T47D (cell line): ENCODE data around the gene SUFU.
A peak's percentile ranks its signal among the peaks of the same experiment; 100 is the strongest.

Experiments used
- DNase-seq, 2 experiments: peaks; one replicate each; pipeline versions ENCODE4 v3.0.0 to v3.0.0-alpha.2; 2011 to 2012; ENCODE audit warnings: low read depth in 1 of 2, low spot score in 1 of 2
- JUND ChIP-seq: IDR thresholded peaks from 2 replicates; pipeline ENCODE4 v1.6.1; 2012; ENCODE audit warnings: low read depth
- in situ Hi-C: cut with HindIII; loops from 2 replicates; pipeline ENCODE4 v1.10.0; 2016; ENCODE audit warnings: low sequenced_read_pairs, low pct_unique_long_range_greater_than_20kb

Gene SUFU

DNA sequence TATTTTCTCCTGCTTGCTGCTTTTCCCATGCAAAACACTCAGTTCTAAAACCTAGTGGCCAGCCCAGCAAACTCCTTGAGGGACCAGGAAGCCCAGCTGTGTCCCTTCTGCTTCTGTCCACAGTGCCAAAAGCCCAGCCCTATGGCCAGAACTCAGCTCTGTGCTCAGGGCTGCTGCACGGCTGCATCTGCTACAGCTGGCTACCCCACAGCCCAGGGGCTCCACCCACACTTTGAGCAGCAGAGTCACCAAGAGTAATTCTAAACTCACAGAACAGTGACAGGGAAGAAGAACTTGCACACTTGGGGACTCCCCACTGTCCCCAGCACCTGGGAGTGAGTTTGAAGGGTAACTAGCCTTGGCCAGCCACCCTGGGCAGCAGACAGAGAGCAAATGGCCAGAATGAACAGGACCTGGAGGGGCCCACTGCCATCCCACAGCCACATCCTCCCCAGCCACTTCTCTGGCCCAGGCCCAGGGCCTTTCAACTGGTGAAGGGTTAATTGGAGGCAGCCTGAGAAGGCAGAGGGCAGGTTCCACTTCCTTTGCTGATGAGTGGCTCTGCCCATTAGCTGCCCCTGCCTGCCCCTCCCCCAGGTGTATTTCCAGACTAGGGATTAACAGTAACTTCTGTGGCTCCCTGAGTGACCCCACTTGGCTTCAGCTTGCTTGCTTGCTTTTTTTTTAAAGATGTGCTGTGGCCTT lies 112.4 kb downstream of the SUFU start:
- in situ Hi-C loops: no loop called here
- TF ChIP-seq JUND: no peak
- no peak for DNase-seq

DNA sequence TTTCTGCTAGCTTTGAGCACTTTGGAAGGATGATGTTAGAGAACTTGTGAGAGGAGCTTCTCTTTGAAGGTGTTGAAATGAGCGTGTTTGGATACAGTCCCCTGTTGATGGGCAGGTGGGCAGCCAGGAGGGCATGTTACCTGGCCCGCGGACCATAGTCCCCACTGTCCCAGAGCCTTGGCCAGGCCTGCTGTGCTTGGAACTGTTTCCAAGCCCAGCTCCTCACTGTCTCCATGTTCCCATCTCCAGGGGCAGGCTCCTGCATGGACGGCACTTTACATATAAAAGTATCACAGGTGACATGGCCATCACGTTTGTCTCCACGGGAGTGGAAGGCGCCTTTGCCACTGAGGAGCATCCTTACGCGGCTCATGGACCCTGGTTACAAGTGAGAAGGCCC lies 113.3 kb downstream of the SUFU start:
- in situ Hi-C loops: no loop called here
- no peak for DNase-seq
- no peak for TF ChIP-seq JUND

GRCh38 chr10:102617816-102618215 lies 114.0 kb downstream of the SUFU start:
- DNase-seq: no peak
- TF ChIP-seq JUND: no peak
- in situ Hi-C loops: no loop called here

- in situ Hi-C loops: no loop called here
- TF ChIP-seq JUND: no peak
- DNase-seq: no peak
These were observed 115.7 kb downstream of the SUFU start for GRCh38 chr10:102619281-102619981.

DNA sequence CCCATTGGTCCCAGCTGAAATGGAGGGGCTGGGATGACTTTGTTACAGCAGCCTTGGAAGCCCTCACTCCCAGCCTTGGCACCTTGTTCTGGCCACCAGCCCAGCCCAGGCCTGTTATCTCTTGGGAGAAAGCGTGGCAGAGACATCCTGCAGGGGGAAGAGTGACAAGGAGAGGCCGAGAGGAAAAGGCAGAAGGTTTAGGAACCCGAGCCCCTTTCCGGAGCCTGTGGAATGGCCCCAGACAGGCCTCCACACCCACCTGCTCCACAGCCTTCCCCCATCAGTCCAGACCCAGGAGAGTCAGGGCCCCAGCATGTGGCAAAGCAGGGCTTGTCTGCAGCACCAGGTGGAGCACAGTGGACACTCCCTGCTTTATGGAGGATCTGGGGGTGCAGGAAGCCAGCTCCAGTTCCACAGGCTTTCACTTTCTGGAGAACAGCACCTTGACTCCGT lies 116.4 kb downstream of the SUFU start:
- in situ Hi-C loops: no loop called here
- TF ChIP-seq JUND: no peak
- no peak for DNase-seq

GRCh38 chr10:102620591-102621442 lies 117.0 kb downstream of the SUFU start:
- no peak for TF ChIP-seq JUND
- DNase-seq: no peak
- in situ Hi-C loops: no loop called here

- peak in 1 of 2 experiments; percentile 81 for DNase-seq
- no peak for TF ChIP-seq JUND
- in situ Hi-C loops: no loop called here
These were observed 117.9 kb downstream of the SUFU start for GRCh38 chr10:102621443-102622325.

DNA sequence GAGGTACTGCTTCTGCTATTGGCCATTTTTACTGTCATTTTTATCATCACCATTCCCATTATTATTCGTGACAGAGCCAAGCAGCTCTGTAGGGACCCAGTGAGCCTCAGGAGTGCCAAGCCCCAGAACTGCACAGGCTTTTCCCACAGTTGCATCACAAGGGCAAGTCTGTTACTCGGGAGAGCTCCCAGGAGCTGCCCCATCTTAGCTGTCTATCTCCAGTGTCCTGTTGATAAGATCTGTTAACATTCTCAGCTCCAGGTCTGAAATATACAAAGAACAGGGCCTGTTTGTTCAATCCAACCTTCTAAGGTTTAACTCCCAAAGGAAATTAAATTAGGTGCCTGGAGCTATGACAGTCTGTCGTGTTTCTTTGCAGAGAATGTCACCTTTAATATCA lies 120.3 kb downstream of the SUFU start:
- DNase-seq: peak in 1 of 2 experiments; percentile 62
- in situ Hi-C loops: no loop called here
- no peak for TF ChIP-seq JUND

- no peak for DNase-seq
- TF ChIP-seq JUND: no peak
- in situ Hi-C loops: no loop called here
These were observed 121.2 kb downstream of the SUFU start for GRCh38 chr10:102624751-102625645.

DNA sequence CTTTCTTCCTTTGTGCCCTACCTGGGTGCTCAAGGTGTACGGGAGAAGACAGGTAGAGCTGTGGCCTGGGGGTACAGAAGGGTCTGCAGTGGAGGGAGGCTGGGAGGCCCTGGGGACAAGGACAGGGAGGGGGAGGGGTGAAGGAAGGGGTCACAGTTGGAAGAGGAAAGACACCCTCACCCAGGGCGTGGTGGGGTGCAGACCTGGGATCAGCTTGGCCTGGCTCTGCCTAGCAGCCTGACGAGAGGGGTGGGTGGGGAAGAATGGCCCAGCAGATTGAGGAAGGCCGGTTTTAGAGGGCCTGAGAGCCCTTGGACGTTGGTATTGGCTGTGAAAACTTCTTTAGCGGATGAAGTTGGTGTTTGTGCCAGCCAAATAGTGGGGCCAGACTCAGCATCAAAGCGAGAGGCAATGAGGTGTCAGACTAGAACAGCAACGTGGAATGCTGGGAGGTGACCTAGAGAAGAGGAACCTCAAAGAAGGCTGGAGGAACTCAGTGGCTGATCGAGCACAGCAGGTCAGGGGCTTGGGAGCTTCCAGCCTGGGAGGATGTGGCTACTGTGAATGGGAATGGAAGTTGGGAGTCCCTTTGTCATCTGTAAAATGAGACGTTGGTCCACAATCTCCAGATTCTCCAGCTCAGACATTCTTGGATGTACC lies 122.4 kb downstream of the SUFU start:
- TF ChIP-seq JUND: no peak
- in situ Hi-C loops: no loop called here

GRCh38 chr10:102627291-102627735 lies 123.5 kb downstream of the SUFU start:
- in situ Hi-C loops: no loop called here
- no peak for DNase-seq
- TF ChIP-seq JUND: no peak

More for the DNA sequence above, 122.4 kb downstream of the SUFU start:
- DNase-seq: no peak
